HepG2 (cell line): ENCODE data around the gene ECHDC1. TPM values are rescaled to one million over a fixed set of nuclear protein-coding genes. Genes with fewer than 3 reads are reported as not detected.

Experiments
- AFF4 ChIP-seq: sonication (generic); formaldehyde crosslinking; IDR thresholded peaks from 2 replicates; pipeline ENCODE4 v1.4.0; 2020; ENCODE audit warnings: missing genetic modification reagents
- FOXP1 ChIP-seq, 2 experiments: fragments of 450-650 bp in 1 of 2; IDR thresholded peaks; 2 replicates each; pipeline ENCODE4 v1.6.1; 2017 to 2018; ENCODE audit warnings: antibody characterized with exemption in 1 of 2
- GABPA ChIP-seq, 2 experiments: IDR thresholded peaks; 2 replicates each; pipeline ENCODE4 v1.6.1; 2011 to 2016; ENCODE audit warnings: low read depth in 2 of 2, low read length in 1 of 2, missing biosample characterization in 1 of 2, missing genetic modification characterization in 1 of 2
- HNRNPUL1 ChIP-seq: fragments of 200-400 bp; formaldehyde crosslinking; IDR thresholded peaks from 2 replicates; pipeline ENCODE4 v1.6.1; 2017; ENCODE audit warnings: low read depth, mild to moderate bottlenecking, low read length, moderate library complexity
- MIER2 ChIP-seq: IDR thresholded peaks from 2 replicates; pipeline ENCODE4 v1.6.1; 2016; ENCODE audit warnings: missing biosample characterization, missing genetic modification reagents
- PLRG1 ChIP-seq: fragments of 450-650 bp; conservative IDR thresholded peaks from 2 replicates; pipeline ENCODE4 v1.6.1; 2016
- RERE ChIP-seq: IDR thresholded peaks from 2 replicates; pipeline ENCODE4 v1.6.1; 2016; ENCODE audit warnings: low read depth, missing genetic modification reagents, missing compliant biosample characterization
- RNF219 ChIP-seq: sonication (generic); formaldehyde crosslinking; IDR thresholded peaks from 2 replicates; pipeline ENCODE4 v1.5.0; 2020; ENCODE audit warnings: mild to moderate bottlenecking, missing genetic modification reagents
- TEAD3 ChIP-seq: optimal IDR thresholded peaks from 2 replicates; pipeline ENCODE3; 2016; ENCODE audit warnings: borderline replicate concordance
- XBP1 ChIP-seq: sonication (generic); formaldehyde crosslinking; IDR thresholded peaks from 2 replicates; pipeline ENCODE4 v1.5.0; 2020; ENCODE audit warnings: missing genetic modification reagents
- ZFP36L1 ChIP-seq: sonication (generic); formaldehyde crosslinking; IDR thresholded peaks from 2 replicates; pipeline ENCODE4 v1.8.0; 2022; ENCODE audit warnings: mild to moderate bottlenecking, missing genetic modification reagents, moderate library complexity
- ZNF230 ChIP-seq: sonication (generic); formaldehyde crosslinking; IDR thresholded peaks from 2 replicates; pipeline ENCODE4 v1.4.0; 2020; ENCODE audit warnings: mild to moderate bottlenecking, missing genetic modification reagents
- ZNF24 ChIP-seq: fragments of 450-650 bp; IDR thresholded peaks from 2 replicates; pipeline ENCODE4 v1.6.1; 2017; ENCODE audit warnings: antibody characterized with exemption, mild to moderate bottlenecking
- ZNF446 ChIP-seq: sonication (generic); formaldehyde crosslinking; IDR thresholded peaks from 2 replicates; pipeline ENCODE4 v1.5.0; 2020; ENCODE audit warnings: mild to moderate bottlenecking, missing genetic modification reagents
- ZNF558 ChIP-seq: sonication (generic); formaldehyde crosslinking; IDR thresholded peaks from 2 replicates; pipeline ENCODE4 v1.9.0; 2022; ENCODE audit warnings: mild to moderate bottlenecking, missing genetic modification reagents, borderline replicate concordance
- ZNF891 ChIP-seq: sonication (generic); formaldehyde crosslinking; IDR thresholded peaks from 2 replicates; pipeline ENCODE4 v1.5.0; 2020; ENCODE audit warnings: mild to moderate bottlenecking, missing genetic modification reagents
- ZSCAN29 ChIP-seq: sonication (generic); formaldehyde crosslinking; conservative IDR thresholded peaks from 2 replicates; pipeline ENCODE4 v1.4.0; 2020; ENCODE audit warnings: mild to moderate bottlenecking, missing genetic modification reagents
- polyA plus RNA-seq, 8 experiments: library from polyadenylated mRNA; depleted of rRNA in 3 of 8; stranded (reverse) in 7 of 8; unstranded in 1 of 8; fragments of >200 nt; fragmentation: Illumina TruSeq in 4 of 8; extraction: Trizol in 4 of 8; gene quantifications; 2 replicates each; pipeline versions ENCODE4 v1.2.1 to v1.2.3, GENCODE V29; 2011 to 2016; ENCODE audit warnings: low read depth in 4 of 8, missing spikeins in 1 of 8, mixed read lengths in 1 of 8; ENCODE audit not compliant: insufficient read depth in 1 of 8
- total RNA-seq, 5 experiments: library from RNA; depleted of rRNA; stranded (reverse); fragments of >200 nt; fragmentation: Illumina TruSeq; extraction: Trizol; gene quantifications; 2 replicates each; pipeline ENCODE4 v1.2.3, GENCODE V29; 2016; ENCODE audit warnings: low read depth in 1 of 5

ECHDC1 gene
- total and polyA plus RNA-seq, 2 of the 13 experiments (the other 11 are each of a cell fraction or from before 2014, with no cell fraction given): 32.8 to 98.1 TPM

- TF ChIP-seq ZSCAN29 (CRISPR knock-in tag) (no peak; the same call in 1 of the 2 replicates), ZNF24 (peak; percentile 48; the same call in 1 of the 2 replicates), AFF4 (CRISPR knock-in tag) (no peak), FOXP1 (IDR thresholded peaks at IDR 0.05) (no peak), FOXP1 (CRISPR knock-in tag; IDR thresholded peaks at IDR 0.05) (no peak), RNF219 (CRISPR knock-in tag) (0 out of 2 replicates have a peak, but pooled peaks have one; percentile 63), ZFP36L1 (no peak), PLRG1 (no peak), HNRNPUL1 (0 out of 2 replicates have a peak, but pooled peaks have one; percentile 73), ZNF558 (CRISPR knock-in tag) (no peak), RERE (CRISPR knock-in tag) (0 out of 2 replicates have a peak, but pooled peaks have one; percentile 20), ZNF891 (CRISPR knock-in tag) (no peak), ZNF446 (CRISPR knock-in tag) (no peak), MIER2 (no peak), GABPA (IDR thresholded peaks at IDR 0.05; ENCODE audit: low read depth, low read length) (no peak), GABPA (CRISPR knock-in tag; IDR thresholded peaks at IDR 0.05; ENCODE audit: low read depth) (peak; percentile 58), TEAD3 (CRISPR knock-in tag) (peak; percentile 16), ZNF230 (CRISPR knock-in tag) (no peak; the same call in none of the 2 replicates), XBP1 (CRISPR knock-in tag) (no peak)
These were observed 77.1 kb downstream of the ECHDC1 start, which contains the start of gene RNF146 (continued) for GRCh38 chr6:127266178-127266891.
